Right cardiac atrium (tissue), 5 donors: Measurements from ENCODE around the gene BCAR3. TPM values are rescaled to one million over a fixed set of nuclear protein-coding genes. Genes with fewer than 3 reads are reported as not detected.

ENCODE experiments used
- ATAC-seq, 2 donors: fragments of 200-7000 bp; cut with Tn5 transposase; one replicate each; pipeline versions ENCODE4 v1.8.0 to v1.9.1; 2020; ENCODE audit warnings: moderate library complexity in 2 of 2, mild to moderate bottlenecking in 1 of 2
- DNase-seq, 3 donors: peaks; one replicate each; pipeline ENCODE4 v3.0.0-alpha.2; 2020
- H3K27ac ChIP-seq: one replicate; pipeline ENCODE4 v1.5.1; 2013; ENCODE audit warnings: mild to moderate bottlenecking, low read length, control low read depth, moderate library complexity
- H3K27me3 ChIP-seq: one replicate; pipeline ENCODE4 v1.6.1; 2013; ENCODE audit not compliant: control insufficient read depth, insufficient read depth
- H3K4me1 ChIP-seq: one replicate; pipeline ENCODE4 v1.6.1; 2013; ENCODE audit warnings: low read length; ENCODE audit not compliant: control insufficient read depth, insufficient read depth
- H3K4me3 ChIP-seq: one replicate; pipeline ENCODE4 v1.5.1; 2013; ENCODE audit warnings: low read length, control low read depth
- H3K9me3 ChIP-seq: one replicate; pipeline ENCODE4 v1.6.1; 2013; ENCODE audit warnings: low read length; ENCODE audit not compliant: control insufficient read depth
- WGBS: extraction: QIAGEN DNeasy Blood & Tissue Kit; methylation state at CpG from one replicate; pipeline ENCODE4 v1.1.7; 2013; 5-methylcytosine and 5-hydroxymethylcytosine counted together
- intact Hi-C, 4 donors: fragments of 100-400 bp; cut with DNase I; formaldehyde crosslinking; loops; one replicate each; pipeline versions ENCODE4 v1.11.0 to v1.14.0; 2022 to 2023
- polyA plus RNA-seq: library from polyadenylated mRNA; stranded (reverse); fragments of 200-250 nt; gene quantifications from one replicate; pipeline ENCODE4 v1.2.3, GENCODE V29; 2013
- total RNA-seq, 4 donors: library from RNA; stranded (reverse); fragmentation: NEBNext Ultra II Directional; extraction: Animal tissue kit (Norgen Biotek cat#: 25700); gene quantifications; one replicate each; pipeline ENCODE4 v1.2.1, GENCODE V29; 2021
- donor health status: healthy with polysubstance abuse.
- donor health status: DM: no; HTN: yes; CAD: no.
- donor health status: DM: no; HTN: no; CAD: no.
- donor health status: DM: no; HTN: yes; CAD: no; lungs with severe emphysema.
- donor health status: DM: yes; HTN: yes; CAD: no.

The BCAR3 gene
- total and polyA plus RNA-seq, 5 donors: 10.1 to 17.4 (median 12.6) TPM

DNA sequence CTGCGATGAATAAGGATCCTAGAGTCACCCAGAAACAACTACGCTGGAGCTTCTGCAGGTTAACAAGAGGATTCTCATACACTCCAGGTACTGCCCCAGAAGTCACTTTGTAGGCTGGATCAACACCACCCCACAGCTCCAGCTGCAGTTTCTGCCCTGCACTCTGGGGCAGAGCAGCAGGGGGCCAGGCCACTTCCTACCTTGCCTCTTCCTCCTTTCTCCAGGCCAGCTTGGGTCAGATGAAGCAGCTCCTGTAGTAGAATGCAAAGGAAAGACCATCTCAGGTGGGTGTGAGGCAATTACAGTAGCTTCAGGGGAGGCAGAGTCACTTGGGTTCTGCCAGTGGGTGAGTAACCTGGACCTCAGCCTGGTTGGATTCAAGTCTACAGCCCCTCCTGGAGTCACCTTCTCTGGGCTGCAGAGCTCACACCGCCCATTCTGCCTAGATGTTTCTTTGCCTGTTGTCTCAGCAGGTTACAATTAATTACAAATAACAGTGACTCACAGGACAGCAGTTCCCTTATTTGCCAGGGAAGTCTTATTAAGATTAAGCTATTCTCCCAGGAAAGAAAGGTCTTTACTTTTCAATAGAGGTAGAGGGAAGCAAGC, 24.4 kb upstream of the BCAR3 start:
- DNase-seq: no peak
- intact Hi-C loops: no loop called here
- no peaks in the 10 kb centered on the region for H3K27me3 ChIP-seq
- no peaks in the 10 kb centered on the region for H3K9me3 ChIP-seq
- H3K4me3 ChIP-seq: no peak overlapping the region
- H3K4me1 ChIP-seq: peaks cover 20% of the 10 kb centered on the region
- H3K27ac ChIP-seq: no peak overlapping the region
- no peak for ATAC-seq
- 99% methylated on average over 3 of the region's 3 CpGs for WGBS

DNA sequence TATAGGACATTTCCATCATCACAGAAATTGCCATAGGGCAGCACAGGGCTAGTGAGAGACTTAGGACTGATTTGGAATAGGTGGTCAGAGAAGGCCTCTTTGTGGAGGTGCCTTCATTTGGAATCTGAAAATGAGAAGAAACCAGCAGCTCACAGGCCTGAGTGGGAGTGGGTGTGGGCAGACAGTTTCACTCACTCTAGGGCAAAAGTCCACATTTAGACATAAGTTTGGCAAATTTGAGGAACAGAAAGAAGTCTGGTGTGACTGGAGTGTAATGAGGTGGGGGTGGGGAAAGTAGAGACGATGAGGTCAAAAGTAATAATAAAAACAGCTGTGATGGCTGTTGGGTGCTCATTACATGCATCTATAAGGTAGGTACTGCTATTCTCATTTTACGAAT, 22.4 kb upstream of the BCAR3 start:
- Histone ChIP-seq H3K4me1 (peaks cover 10% of the 10 kb centered on the region), H3K27me3 (no peaks in the 10 kb centered on the region), H3K27ac (no peak overlapping the region), H3K4me3 (no peak overlapping the region), H3K9me3 (no peaks in the 10 kb centered on the region)
- ATAC-seq (no peak), DNase-seq (no peak)
- 73% methylated on average over 2 of the region's 2 CpGs for WGBS
- intact Hi-C loops: no loop called here

- DNase-seq: no peak
- 93% methylated on average over 3 of the region's 3 CpGs for WGBS
- Histone ChIP-seq H3K4me1 (peaks cover 8% of the 10 kb centered on the region), H3K9me3 (no peaks in the 10 kb centered on the region), H3K4me3 (no peak overlapping the region), H3K27me3 (no peaks in the 10 kb centered on the region), H3K27ac (no peak overlapping the region)
- no peak for ATAC-seq
- intact Hi-C loops: no loop called here
Measured at GRCh38 chr1:93703643-93704042, 22.0 kb upstream of the BCAR3 start.

DNA sequence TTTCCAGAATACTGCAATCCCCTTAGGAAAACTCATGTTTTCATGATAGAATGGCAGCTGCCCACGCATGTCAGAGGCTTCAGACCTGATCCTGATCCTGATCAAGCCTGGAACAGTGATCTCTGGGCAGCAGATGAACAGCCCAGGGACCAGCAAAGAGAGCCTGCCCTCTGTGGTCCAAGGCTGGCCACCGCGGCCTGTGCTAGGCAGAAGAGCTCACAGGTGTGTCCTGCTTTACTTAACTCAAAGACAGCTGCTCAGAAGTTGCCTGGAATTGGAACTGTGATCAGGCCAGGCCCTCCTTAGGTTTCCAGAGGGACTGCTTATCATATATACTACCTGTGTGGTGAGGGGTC, 21.2 kb upstream of the BCAR3 start:
- no peak overlapping the region for H3K4me3 ChIP-seq
- 48% methylated on average over 3 of the region's 3 CpGs for WGBS
- no peaks in the 10 kb centered on the region for H3K27me3 ChIP-seq
- H3K9me3 ChIP-seq: no peaks in the 10 kb centered on the region
- H3K27ac ChIP-seq: peak overlapping the region; percentile 48
- no peak for DNase-seq
- H3K4me1 ChIP-seq: peaks cover 8% of the 10 kb centered on the region
- intact Hi-C loops: no loop called here
- ATAC-seq: peak; percentile 12 to 41

DNA sequence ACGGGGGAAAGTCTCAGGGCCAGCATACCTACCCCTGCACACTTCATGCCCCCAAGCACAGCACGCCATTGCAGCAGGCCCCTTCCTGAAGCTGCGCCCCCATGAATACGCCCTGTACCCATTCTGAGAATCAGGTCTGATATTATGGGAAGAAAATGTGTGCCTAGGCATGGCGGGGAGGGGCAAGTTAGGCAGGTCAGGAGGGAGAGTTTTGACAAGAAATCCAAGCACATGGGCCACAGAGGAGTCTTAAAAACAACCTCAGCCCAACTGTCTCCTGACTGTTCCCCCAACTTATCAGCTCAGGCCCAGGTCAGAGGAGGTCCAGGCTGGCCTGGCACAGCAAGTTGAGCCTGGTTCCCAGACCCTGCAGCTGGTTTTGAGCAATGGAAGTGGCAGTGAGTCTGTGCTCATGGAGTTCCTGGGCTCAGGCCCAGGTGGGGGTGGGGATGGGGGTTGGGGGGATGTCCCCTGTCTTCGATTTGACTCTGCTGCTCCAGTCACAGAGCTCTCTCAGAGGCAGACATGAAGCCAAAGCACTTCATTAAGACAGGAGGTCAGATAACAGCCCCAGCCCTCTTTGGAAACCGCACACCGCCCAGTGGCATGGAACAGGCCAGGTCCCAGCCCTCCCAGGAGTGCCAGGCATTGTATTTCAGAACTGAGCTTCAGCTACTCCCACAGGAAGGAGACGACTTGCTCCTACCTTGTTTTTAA, 20.6 kb upstream of the BCAR3 start:
- no peak overlapping the region for H3K4me3 ChIP-seq
- H3K27ac ChIP-seq: no peak overlapping the region
- intact Hi-C loops: no loop called here
- DNase-seq (peak; percentile 64 to 76 (median 75)), ATAC-seq (peak; percentile 84 to 85)
- peaks cover 8% of the 10 kb centered on the region for H3K4me1 ChIP-seq
- H3K27me3 ChIP-seq: no peaks in the 10 kb centered on the region
- no peaks in the 10 kb centered on the region for H3K9me3 ChIP-seq
- 72% methylated on average over 9 of the region's 9 CpGs for WGBS

- no peaks in the 10 kb centered on the region for H3K27me3 ChIP-seq
- peaks cover 8% of the 10 kb centered on the region for H3K4me1 ChIP-seq
- no peak overlapping the region for H3K27ac ChIP-seq
- intact Hi-C loops: no loop called here
- no peak overlapping the region for H3K4me3 ChIP-seq
- H3K9me3 ChIP-seq: no peaks in the 10 kb centered on the region
- DNase-seq (no peak), ATAC-seq (peak; percentile 12 to 40)
Measured at GRCh38 chr1:93701629-93702028, 20.0 kb upstream of the BCAR3 start.

GRCh38 chr1:93700532-93701469, 19.2 kb upstream of the BCAR3 start:
- intact Hi-C loops: no loop called here
- Histone ChIP-seq H3K9me3 (no peaks in the 10 kb centered on the region), H3K4me3 (no peak overlapping the region), H3K27ac (no peak overlapping the region), H3K27me3 (no peaks in the 10 kb centered on the region), H3K4me1 (peaks cover 8% of the 10 kb centered on the region)
- ATAC-seq (no peak), DNase-seq (no peak)
- WGBS: 87% methylated on average over 22 of the region's 22 CpGs

GRCh38 chr1:93699503-93700168, 18.0 kb upstream of the BCAR3 start:
- 88% methylated on average over 5 of the region's 5 CpGs for WGBS

GRCh38 chr1:93699049-93699384, 17.4 kb upstream of the BCAR3 start:
- 77% methylated on average over 5 of the region's 5 CpGs for WGBS
- Histone ChIP-seq H3K9me3 (no peaks in the 10 kb centered on the region), H3K4me3 (no peak overlapping the region), H3K27me3 (no peaks in the 10 kb centered on the region), H3K4me1 (peaks cover 8% of the 10 kb centered on the region), H3K27ac (no peak overlapping the region)
- ATAC-seq (no peak), DNase-seq (no peak)
- intact Hi-C loops: loop anchor here in 1 of 4 donors (10.0 kb wide), 1 partner anchor 116 kb away; no protein-coding TSS in a partner anchor

More at GRCh38 chr1:93699503-93700168, 18.0 kb upstream of the BCAR3 start:
- Histone ChIP-seq H3K4me3 (no peak overlapping the region), H3K27ac (no peak overlapping the region), H3K9me3 (no peaks in the 10 kb centered on the region), H3K27me3 (no peaks in the 10 kb centered on the region), H3K4me1 (peaks cover 8% of the 10 kb centered on the region)
- ATAC-seq (no peak), DNase-seq (no peak)
- intact Hi-C loops: loop anchor here in 1 of 4 donors (10.0 kb wide), 1 partner anchor 115 kb away; no protein-coding TSS in a partner anchor

- Histone ChIP-seq H3K4me3 (no peak overlapping the region), H3K4me1 (peaks cover 8% of the 10 kb centered on the region), H3K27ac (no peak overlapping the region), H3K27me3 (no peaks in the 10 kb centered on the region), H3K9me3 (no peaks in the 10 kb centered on the region)
- intact Hi-C loops: loop anchor here in 1 of 4 donors (10.0 kb wide), 1 partner anchor 116 kb away; no protein-coding TSS in a partner anchor
- WGBS: 98% methylated on average over 7 of the region's 7 CpGs
- ATAC-seq: no peak
- DNase-seq: no peak
Measured at GRCh38 chr1:93698329-93699048, 16.9 kb upstream of the BCAR3 start.
